ENCODE data around the gene MTA2.

DNA sequence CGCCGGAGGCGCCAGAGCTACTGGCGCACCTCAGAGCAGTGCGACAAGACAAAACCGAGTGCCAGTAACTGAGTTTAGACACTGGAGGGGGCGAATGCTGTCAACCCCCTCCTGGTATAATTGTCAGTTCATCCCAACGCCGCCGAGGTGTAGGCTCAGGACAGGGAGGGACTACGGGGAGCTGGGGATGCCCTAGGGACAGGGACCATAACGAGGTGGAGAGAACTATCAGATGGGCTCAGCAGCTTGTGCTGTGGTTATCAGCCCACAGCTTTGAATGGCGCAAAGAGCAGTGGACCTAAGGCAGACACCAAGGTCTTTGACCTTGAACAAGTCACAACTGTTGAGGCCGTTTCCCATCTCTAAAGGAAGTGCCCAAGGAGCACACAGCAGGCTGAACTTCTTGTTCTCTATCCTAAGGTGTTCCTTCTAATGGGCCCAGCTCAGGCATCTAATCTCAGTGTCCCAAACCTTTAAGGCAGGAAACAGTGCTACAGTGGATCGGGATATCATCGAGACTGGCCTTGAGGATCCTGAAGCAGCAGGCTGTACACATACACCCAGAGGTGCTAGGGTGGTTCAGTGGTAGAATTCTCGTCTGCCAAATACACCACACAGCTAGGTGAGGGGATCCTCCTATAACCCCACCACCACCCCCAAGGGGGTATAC, 9.4 kb downstream of the MTA2 start:
- TF ChIP-seq CTCF (IDR thresholded peaks at IDR 0.05) (no peak), POLR2A (IDR thresholded peaks at IDR 0.05) (no peak)

Measured in uterus (tissue), 2 donors.